ENCODE measurements around the gene DLG2. TPM values are rescaled to one million over a fixed set of nuclear protein-coding genes. Genes with fewer than 3 reads are reported as not detected.

Gene DLG2
- total RNA-seq, 1 donor: 3.0 TPM

DNA sequence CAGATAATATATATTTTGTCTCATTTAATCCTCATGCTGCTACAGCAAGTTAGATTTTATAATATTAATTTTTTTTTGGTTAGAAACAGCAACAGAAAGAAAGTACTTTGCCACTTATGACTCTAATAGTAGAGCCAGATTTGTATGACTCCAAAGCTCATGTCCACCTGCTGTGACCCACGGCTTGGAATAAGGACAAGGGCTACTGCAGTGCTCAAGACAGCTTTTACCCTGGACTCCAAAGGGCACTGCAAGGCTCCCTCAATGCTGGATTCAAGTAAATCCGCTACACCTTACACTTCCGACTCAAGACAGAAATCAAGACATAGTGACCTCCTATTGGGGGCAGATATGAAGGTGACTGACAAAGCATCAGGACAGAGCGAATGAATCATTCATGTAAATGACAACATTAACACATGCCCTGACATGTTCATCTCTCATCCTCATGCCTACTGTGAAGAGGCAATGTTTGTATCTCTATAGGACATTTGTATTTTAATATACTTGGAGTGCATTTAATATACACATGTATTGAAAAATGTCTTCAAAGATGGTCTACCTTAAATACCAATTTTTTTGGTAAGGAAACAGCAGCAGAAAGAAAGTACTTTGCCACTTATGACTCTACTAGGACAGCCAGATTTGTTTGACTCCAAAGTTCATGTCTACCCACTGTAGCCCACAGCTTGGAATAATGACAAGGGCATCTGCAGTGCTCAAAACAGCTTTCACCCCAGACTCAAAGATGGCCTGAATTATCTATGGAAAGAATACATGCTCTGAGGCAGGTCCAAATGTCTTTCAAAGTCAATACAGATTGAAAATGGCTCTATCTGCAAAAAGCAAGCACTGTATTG lies 1965.4 kb downstream of the DLG2 start:
- TF ChIP-seq, protein P1, sequence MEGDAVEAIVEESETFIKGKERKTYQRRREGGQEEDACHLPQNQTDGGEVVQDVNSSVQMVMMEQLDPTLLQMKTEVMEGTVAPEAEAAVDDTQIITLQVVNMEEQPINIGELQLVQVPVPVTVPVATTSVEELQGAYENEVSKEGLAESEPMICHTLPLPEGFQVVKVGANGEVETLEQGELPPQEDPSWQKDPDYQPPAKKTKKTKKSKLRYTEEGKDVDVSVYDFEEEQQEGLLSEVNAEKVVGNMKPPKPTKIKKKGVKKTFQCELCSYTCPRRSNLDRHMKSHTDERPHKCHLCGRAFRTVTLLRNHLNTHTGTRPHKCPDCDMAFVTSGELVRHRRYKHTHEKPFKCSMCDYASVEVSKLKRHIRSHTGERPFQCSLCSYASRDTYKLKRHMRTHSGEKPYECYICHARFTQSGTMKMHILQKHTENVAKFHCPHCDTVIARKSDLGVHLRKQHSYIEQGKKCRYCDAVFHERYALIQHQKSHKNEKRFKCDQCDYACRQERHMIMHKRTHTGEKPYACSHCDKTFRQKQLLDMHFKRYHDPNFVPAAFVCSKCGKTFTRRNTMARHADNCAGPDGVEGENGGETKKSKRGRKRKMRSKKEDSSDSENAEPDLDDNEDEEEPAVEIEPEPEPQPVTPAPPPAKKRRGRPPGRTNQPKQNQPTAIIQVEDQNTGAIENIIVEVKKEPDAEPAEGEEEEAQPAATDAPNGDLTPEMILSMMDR (IDR thresholded peaks at IDR 0.05; ENCODE audit: insufficient read depth, low read length): no peak
- no peak for DNase-seq (ENCODE audit: low read depth)
- H3K4me3 ChIP-seq (ENCODE audit: low read depth, low read length): no peak overlapping the region

DNA sequence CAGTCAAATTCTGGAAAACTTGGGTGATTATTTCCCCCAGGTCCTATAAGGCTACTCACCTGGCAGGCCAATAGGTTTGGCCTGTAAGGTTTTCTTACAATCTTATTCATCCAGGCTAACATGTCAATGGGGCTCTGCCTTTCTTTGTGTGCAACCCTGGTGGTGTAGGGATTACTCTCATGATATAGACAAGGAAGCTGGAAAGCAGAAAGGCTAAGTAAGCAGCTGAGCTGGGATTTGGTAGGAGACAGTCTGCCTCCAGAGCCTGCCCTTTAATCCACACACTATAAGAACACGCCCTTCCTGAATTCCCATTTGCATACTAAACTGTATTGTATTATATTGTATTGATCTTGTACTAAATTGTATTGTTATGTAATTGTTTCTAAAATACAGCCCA lies 1967.7 kb downstream of the DLG2 start:
- DNase-seq (ENCODE audit: low read depth): no peak
- TF ChIP-seq, protein P1 (IDR thresholded peaks at IDR 0.05; ENCODE audit: insufficient read depth, low read length): no peak
- no peak overlapping the region for H3K4me3 ChIP-seq (ENCODE audit: low read depth, low read length)

DNA sequence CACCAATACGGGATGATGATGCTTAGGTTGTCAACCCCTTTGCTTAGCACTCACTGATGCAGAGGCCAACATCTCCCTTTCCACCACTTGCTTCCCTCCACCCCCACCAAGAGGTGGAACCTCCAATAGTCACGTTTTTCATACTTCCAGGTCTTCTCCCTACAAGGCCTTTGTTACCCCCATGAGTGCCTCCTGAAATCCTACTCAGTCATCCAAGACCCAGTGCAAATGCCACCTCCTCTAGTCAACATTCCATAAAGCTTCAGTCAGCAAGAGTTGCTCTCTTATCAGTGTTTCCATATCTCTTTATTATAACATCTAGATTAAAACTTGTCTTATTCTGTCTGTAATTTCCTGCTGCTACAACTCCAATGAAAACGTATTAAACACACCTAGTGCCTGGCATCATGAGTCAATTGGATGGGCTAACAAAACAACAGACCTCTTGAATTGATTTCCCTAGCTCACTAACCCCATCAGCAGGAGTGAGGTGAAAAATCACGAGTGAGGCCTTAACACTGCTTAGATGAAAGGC lies 1970.3 kb downstream of the DLG2 start:
- DNase-seq (ENCODE audit: low read depth): peak; percentile 5
- H3K4me3 ChIP-seq (ENCODE audit: low read depth, low read length): no peak overlapping the region
- TF ChIP-seq, protein P1 (IDR thresholded peaks at IDR 0.05; ENCODE audit: insufficient read depth, low read length): no peak

DNA sequence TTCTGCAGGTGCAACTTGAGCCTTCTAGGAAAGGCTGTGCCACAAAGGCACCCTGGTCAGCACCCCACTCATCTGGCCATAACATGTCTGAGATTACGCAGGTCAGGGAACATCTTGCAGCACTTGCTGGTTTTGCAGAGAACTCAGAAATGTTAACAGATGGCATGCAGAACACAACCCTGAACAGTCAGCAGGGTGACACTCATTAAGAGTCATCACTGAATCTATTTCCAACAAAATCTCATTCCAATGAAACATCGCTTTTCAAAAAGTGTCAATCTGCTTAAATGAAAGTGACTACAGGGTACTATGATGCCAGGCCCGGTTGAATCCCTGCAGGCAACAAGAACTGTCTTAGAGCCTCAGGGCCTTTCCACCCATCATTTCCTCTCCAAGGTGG lies 1971.2 kb downstream of the DLG2 start:
- H3K4me3 ChIP-seq (ENCODE audit: low read depth, low read length): no peak overlapping the region
- no peak for DNase-seq (ENCODE audit: low read depth)
- TF ChIP-seq, protein P1 (IDR thresholded peaks at IDR 0.05; ENCODE audit: insufficient read depth, low read length): no peak

DNA sequence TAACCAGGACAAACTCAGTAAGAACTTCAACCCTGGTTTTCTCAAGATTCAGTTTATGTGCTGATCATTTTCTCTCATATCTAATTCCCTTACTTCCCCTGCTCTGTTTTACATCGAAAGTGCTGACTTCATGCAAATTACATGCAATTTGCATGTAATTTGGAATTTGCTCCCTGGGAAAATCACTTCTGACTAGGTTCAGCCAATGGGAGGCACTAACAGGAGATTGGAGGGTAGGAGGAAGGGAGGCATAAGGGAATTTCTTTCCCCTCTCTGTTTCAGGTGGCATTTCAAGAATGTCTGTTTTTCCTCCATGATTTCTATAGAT lies 1977.7 kb downstream of the DLG2 start:
- no peak overlapping the region for H3K4me3 ChIP-seq (ENCODE audit: low read depth, low read length)
- no peak for DNase-seq (ENCODE audit: low read depth)
- TF ChIP-seq, protein P1 (IDR thresholded peaks at IDR 0.05; ENCODE audit: insufficient read depth, low read length): no peak

DNA sequence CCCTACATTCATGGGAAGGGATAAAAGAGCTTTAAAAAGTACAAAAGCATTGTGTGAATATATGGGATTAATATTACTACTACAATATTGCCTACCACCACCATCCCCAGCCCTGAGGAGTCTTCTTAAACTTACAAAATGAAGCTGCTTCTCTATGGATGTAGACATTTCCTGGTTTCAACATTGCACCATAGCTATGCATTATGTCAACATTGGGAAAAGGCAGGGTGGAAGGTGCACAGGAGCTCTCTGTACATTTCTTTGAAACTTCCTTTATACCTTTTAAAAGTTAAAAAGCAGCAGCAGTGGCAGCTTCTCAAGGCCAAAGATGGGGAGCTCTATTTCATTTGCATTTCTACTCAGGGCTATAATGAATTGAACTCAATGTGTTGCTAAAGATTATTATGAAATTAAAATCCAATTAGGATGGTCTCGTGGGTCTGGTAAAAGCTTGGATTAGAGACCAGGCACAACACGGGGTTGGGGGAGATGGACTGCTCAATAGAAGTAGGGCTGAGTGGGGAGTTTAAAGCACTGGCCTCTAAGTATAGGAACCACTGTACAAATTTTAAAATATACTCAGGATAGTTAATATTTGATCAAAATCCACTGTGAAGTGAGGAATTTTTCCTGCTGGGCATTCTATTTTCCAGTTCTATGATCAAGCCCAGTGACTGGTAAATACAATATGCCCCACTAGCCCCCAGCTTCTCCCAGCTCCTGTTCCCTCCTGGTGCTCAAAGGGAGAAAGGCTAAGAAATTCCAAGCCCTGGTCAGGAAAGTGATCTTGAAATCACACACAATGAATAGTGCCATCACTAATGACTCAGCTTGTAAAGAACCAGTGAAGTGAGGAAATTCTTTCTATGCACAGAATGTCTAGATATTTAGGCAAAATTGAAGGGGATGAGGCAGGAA lies 1978.3 kb downstream of the DLG2 start:
- no peak for DNase-seq (ENCODE audit: low read depth)

More for the DNA sequence above, 1978.3 kb downstream of the DLG2 start:
- TF ChIP-seq, protein P1 (IDR thresholded peaks at IDR 0.05; ENCODE audit: insufficient read depth, low read length): no peak
- no peak overlapping the region for H3K4me3 ChIP-seq (ENCODE audit: low read depth, low read length)
